Prostate gland (tissue), 2 donors: ENCODE measurements around the gene SLC13A5.

Experiments
- CTCF ChIP-seq, 4 experiments: fragments of 200-600 bp in 2 of 4; fragments of 450-650 bp in 2 of 4; sonication (generic) in 2 of 4; IDR thresholded peaks; 1 replicate in 3 of 4; 2 replicates in 1 of 4; pipeline ENCODE4 v1.5.1; 2016 to 2019; ENCODE audit warnings: antibody characterized with exemption in 4 of 4, mild to moderate bottlenecking in 2 of 4, moderate library complexity in 2 of 4
- POLR2A ChIP-seq: fragments of 450-650 bp; IDR thresholded peaks from one replicate; pipeline ENCODE4 v1.6.1; 2016; ENCODE audit warnings: antibody characterized with exemption, mild to moderate bottlenecking
- POLR2AphosphoS5 ChIP-seq: sonication (generic); formaldehyde crosslinking; IDR thresholded peaks from one replicate; pipeline ENCODE4 v1.6.1; 2017; ENCODE audit warnings: antibody characterized with exemption

- no peak for TF ChIP-seq POLR2A
- TF ChIP-seq CTCF (IDR thresholded peaks at IDR 0.05), result no peak
- no peak for TF ChIP-seq POLR2AphosphoS5
Measured at GRCh38 chr17:6683730-6684459, 29.3 kb downstream of the SLC13A5 start.
